Measurements from ENCODE around the gene HSPBP1. TPM values are rescaled to one million over a fixed set of nuclear protein-coding genes. Genes with fewer than 3 reads are reported as not detected.
A peak's percentile ranks its signal among the peaks of the same experiment; 100 is the strongest.

The HSPBP1 gene
- total and polyA plus RNA-seq, 9 of the 15 experiments (the other 6 are each of a cell fraction or from before 2014, with no cell fraction given), result 0.83 to 81.3 (median 21.8) TPM

DNA sequence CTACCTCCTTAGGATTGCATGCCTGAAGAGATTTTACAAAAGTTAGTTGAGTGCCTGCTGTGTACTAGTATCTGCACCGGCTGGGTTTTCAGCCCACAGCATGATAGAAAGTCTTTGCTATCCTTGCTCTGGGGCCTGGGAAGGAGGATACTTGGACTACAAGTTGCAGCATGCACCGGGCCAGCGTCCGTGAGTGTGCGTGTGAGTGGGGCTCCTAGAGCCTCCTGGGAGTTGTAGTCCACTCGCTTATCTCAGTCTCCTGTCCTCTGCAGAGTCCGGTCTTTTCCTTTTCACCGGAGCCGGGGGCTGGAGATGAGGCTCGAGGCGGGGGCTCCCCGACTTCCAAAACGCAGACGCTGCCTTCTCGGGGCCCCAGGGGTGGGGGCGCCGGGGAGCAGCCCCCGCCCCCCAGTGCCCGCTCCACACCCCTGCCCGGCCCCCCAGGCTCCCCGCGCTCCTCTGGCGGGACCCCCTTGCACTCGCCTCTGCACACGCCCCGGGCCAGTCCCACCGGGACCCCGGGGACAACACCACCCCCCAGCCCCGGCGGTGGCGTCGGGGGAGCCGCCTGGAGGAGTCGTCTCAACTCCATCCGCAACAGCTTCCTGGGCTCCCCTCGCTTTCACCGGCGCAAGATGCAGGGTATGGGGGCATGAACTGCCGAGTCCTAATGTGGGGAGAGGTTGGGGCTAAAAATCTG, 24.5 kb upstream of the HSPBP1 start (continued):
- TF ChIP-seq ZNF644 (tag; IDR thresholded peaks at IDR 0.05; ENCODE audit: low read depth), result peak; percentile 58; the same call in 1 of the 2 replicates
- no peak for TF ChIP-seq MEF2D (tag; conservative IDR thresholded peaks at IDR 0.05; ENCODE audit: low read depth)
- TF ChIP-seq, protein P1, sequence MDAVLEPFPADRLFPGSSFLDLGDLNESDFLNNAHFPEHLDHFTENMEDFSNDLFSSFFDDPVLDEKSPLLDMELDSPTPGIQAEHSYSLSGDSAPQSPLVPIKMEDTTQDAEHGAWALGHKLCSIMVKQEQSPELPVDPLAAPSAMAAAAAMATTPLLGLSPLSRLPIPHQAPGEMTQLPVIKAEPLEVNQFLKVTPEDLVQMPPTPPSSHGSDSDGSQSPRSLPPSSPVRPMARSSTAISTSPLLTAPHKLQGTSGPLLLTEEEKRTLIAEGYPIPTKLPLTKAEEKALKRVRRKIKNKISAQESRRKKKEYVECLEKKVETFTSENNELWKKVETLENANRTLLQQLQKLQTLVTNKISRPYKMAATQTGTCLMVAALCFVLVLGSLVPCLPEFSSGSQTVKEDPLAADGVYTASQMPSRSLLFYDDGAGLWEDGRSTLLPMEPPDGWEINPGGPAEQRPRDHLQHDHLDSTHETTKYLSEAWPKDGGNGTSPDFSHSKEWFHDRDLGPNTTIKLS (IDR thresholded peaks at IDR 0.05; ENCODE audit: borderline replicate concordance, low read depth), result peak; percentile 50; the same call in 1 of the 2 replicates
- TF ChIP-seq CREM (IDR thresholded peaks at IDR 0.05; ENCODE audit: low read depth), result peak; percentile 90
- no peak for TF ChIP-seq GTF2E2 (tag; IDR thresholded peaks at IDR 0.05)
- TF ChIP-seq, protein P2, sequence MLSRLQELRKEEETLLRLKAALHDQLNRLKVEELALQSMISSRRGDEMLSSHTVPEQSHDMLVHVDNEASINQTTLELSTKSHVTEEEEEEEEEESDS (CRISPR knock-in tag; IDR thresholded peaks at IDR 0.05), result no peak
- no peak for TF ChIP-seq RB1 (IDR thresholded peaks at IDR 0.05; ENCODE audit: low read depth)
- TF ChIP-seq NR2C1 (IDR thresholded peaks at IDR 0.05), result no peak
- TF ChIP-seq NR2C1 (tag; IDR thresholded peaks at IDR 0.05), result peak; percentile 27; the same call in 1 of the 2 replicates
- TF ChIP-seq CREB1 (IDR thresholded peaks at IDR 0.05), result peak; percentile 60
- TF ChIP-seq CREB1 (CRISPR knock-in tag; IDR thresholded peaks at IDR 0.05), result no peak
- TF ChIP-seq FOXK2 (conservative IDR thresholded peaks at IDR 0.05 in 1 of 2, IDR thresholded peaks at IDR 0.05 in 1 of 2; ENCODE audit: low read depth in 2 of 2), result no peak
- TF ChIP-seq, protein P3, sequence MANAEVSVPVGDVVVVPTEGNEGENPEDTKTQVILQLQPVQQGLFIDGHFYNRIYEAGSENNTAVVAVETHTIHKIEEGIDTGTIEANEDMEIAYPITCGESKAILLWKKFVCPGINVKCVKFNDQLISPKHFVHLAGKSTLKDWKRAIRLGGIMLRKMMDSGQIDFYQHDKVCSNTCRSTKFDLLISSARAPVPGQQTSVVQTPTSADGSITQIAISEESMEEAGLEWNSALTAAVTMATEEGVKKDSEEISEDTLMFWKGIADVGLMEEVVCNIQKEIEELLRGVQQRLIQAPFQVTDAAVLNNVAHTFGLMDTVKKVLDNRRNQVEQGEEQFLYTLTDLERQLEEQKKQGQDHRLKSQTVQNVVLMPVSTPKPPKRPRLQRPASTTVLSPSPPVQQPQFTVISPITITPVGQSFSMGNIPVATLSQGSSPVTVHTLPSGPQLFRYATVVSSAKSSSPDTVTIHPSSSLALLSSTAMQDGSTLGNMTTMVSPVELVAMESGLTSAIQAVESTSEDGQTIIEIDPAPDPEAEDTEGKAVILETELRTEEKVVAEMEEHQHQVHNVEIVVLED (CRISPR knock-in tag; IDR thresholded peaks at IDR 0.05), result peak; percentile 83
- TF ChIP-seq ZNF436 (CRISPR knock-in tag; IDR thresholded peaks at IDR 0.05), result no peak
- 0 out of 2 replicates have a peak, but pooled peaks have one; percentile 35 for TF ChIP-seq ZNF589 (CRISPR knock-in tag; IDR thresholded peaks at IDR 0.05; ENCODE audit: low read depth)
- TF ChIP-seq ZFX (CRISPR knock-in tag; IDR thresholded peaks at IDR 0.05), result peak; percentile 23
- TF ChIP-seq KDM4B (IDR thresholded peaks at IDR 0.05; ENCODE audit: borderline replicate concordance in 2 of 2, low read depth in 1 of 2), result peak in 1 of 2 experiments; percentile 30; a peak in 1 of 4 replicates
- TF ChIP-seq CBX3 (IDR thresholded peaks at IDR 0.05; ENCODE audit: borderline replicate concordance in 1 of 2, low read length in 2 of 2), result no peak
- TF ChIP-seq, protein P4, sequence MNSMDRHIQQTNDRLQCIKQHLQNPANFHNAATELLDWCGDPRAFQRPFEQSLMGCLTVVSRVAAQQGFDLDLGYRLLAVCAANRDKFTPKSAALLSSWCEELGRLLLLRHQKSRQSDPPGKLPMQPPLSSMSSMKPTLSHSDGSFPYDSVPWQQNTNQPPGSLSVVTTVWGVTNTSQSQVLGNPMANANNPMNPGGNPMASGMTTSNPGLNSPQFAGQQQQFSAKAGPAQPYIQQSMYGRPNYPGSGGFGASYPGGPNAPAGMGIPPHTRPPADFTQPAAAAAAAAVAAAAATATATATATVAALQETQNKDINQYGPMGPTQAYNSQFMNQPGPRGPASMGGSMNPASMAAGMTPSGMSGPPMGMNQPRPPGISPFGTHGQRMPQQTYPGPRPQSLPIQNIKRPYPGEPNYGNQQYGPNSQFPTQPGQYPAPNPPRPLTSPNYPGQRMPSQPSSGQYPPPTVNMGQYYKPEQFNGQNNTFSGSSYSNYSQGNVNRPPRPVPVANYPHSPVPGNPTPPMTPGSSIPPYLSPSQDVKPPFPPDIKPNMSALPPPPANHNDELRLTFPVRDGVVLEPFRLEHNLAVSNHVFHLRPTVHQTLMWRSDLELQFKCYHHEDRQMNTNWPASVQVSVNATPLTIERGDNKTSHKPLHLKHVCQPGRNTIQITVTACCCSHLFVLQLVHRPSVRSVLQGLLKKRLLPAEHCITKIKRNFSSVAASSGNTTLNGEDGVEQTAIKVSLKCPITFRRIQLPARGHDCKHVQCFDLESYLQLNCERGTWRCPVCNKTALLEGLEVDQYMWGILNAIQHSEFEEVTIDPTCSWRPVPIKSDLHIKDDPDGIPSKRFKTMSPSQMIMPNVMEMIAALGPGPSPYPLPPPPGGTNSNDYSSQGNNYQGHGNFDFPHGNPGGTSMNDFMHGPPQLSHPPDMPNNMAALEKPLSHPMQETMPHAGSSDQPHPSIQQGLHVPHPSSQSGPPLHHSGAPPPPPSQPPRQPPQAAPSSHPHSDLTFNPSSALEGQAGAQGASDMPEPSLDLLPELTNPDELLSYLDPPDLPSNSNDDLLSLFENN (IDR thresholded peaks at IDR 0.05; ENCODE audit: low read depth in 2 of 2, low read length in 2 of 2), result 0 out of 4 replicates have a peak, but pooled peaks of 1 of the 2 experiments have one; percentile 55
- TF ChIP-seq, protein P5, sequence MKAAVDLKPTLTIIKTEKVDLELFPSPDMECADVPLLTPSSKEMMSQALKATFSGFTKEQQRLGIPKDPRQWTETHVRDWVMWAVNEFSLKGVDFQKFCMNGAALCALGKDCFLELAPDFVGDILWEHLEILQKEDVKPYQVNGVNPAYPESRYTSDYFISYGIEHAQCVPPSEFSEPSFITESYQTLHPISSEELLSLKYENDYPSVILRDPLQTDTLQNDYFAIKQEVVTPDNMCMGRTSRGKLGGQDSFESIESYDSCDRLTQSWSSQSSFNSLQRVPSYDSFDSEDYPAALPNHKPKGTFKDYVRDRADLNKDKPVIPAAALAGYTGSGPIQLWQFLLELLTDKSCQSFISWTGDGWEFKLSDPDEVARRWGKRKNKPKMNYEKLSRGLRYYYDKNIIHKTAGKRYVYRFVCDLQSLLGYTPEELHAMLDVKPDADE (conservative IDR thresholded peaks at IDR 0.05; ENCODE audit: control insufficient read depth, low read depth, low read length), result peak; percentile 98
